Endodermal cell (in vitro differentiated cells): ENCODE measurements around the gene PHYKPL. TPM values are rescaled to one million over a fixed set of nuclear protein-coding genes. Genes with fewer than 3 reads are reported as not detected.

ENCODE experiments used
- DNase-seq: peaks from one replicate; pipeline ENCODE4 v3.0.0-alpha.2; 2017
- H3K27ac ChIP-seq: 2 replicates; pipeline ENCODE4 v1.5.1; 2013; ENCODE audit warnings: mild to moderate bottlenecking, low read depth, low read length, moderate library complexity
- H3K27me3 ChIP-seq: 2 replicates; pipeline ENCODE4 v1.6.1; 2013; ENCODE audit warnings: mild to moderate bottlenecking, low read length, moderate library complexity; ENCODE audit not compliant: insufficient read depth, control insufficient read depth, poor library complexity, severe bottlenecking
- H3K36me3 ChIP-seq: 2 replicates; pipeline ENCODE4 v1.7.0; 2013; ENCODE audit warnings: mild to moderate bottlenecking, low read length, moderate library complexity; ENCODE audit not compliant: control insufficient read depth, insufficient read depth
- H3K4me1 ChIP-seq: one replicate; pipeline ENCODE4 v1.7.0; 2013; ENCODE audit warnings: low read length; ENCODE audit not compliant: control insufficient read depth, insufficient read depth
- H3K4me3 ChIP-seq: 2 replicates; pipeline ENCODE4 v1.5.1; 2013; ENCODE audit warnings: mild to moderate bottlenecking, low read length, moderate library complexity
- H3K9ac ChIP-seq: 2 replicates; pipeline ENCODE4 v1.6.1; 2013; ENCODE audit warnings: mild to moderate bottlenecking, low read length, moderate library complexity; ENCODE audit not compliant: poor library complexity, severe bottlenecking; ENCODE audit errors: extremely low read depth
- H3K9me3 ChIP-seq: 2 replicates; pipeline ENCODE4 v1.6.1; 2013; ENCODE audit warnings: mild to moderate bottlenecking, low read length, moderate library complexity; ENCODE audit not compliant: control insufficient read depth
- H3K27ac Mint-ChIP-seq: 2 replicates; pipeline ENCODE4 v1.8.0; 2020; ENCODE audit warnings: mixed read lengths
- H3K27me3 Mint-ChIP-seq: 2 replicates; pipeline ENCODE4 v1.8.0; 2021; ENCODE audit warnings: mild to moderate bottlenecking, mixed read lengths; ENCODE audit not compliant: insufficient read depth
- H3K36me3 Mint-ChIP-seq: 2 replicates; pipeline ENCODE4 v1.8.0; 2020; ENCODE audit warnings: low read depth, mixed read lengths
- H3K4me1 Mint-ChIP-seq: 2 replicates; pipeline ENCODE4 v1.8.0; 2020; ENCODE audit warnings: mixed read lengths
- H3K4me3 Mint-ChIP-seq: 2 replicates; pipeline ENCODE4 v1.8.0; 2020; ENCODE audit warnings: mild to moderate bottlenecking, moderate library complexity, mixed read lengths
- H3K9me3 Mint-ChIP-seq: 2 replicates; pipeline ENCODE4 v1.8.0; 2020; ENCODE audit warnings: mild to moderate bottlenecking, mixed read lengths
- CTCF ChIP-seq: fragments of 200-600 bp; sonication (generic); conservative IDR thresholded peaks from 2 replicates; pipeline ENCODE4 v1.5.0; 2021; ENCODE audit warnings: antibody characterized with exemption, mild to moderate bottlenecking
- WGBS, 2 experiments: methylation state at CpG; one replicate each; pipeline versions ENCODE4 v1.1.5 to v1.1.7; 2013; ENCODE audit warnings: missing lambda C conversion rate in 2 of 2, mixed read lengths in 1 of 2; ENCODE audit not compliant: insufficient coverage in 1 of 2, insufficient read length in 1 of 2; 5-methylcytosine and 5-hydroxymethylcytosine counted together
- total RNA-seq, 2 donors: library from RNA; stranded (reverse); fragmentation: NEBNext Ultra II Directional in 1 of 2; extraction: Animal tissue kit (Norgen Biotek cat#: 25700) in 1 of 2; gene quantifications; 2 replicates in 1 of 2; 3 replicates in 1 of 2; pipeline ENCODE4 v1.2.1, GENCODE V29; 2021

Gene PHYKPL
- total RNA-seq, 2 donors from 2014 or later, result 59.9 to 82.5 TPM

GRCh38 chr5:178186427-178186826 lies 46.2 kb downstream of the PHYKPL start:
- Mint-ChIP-seq H3K36me3 (no peaks in the 10 kb centered on the region), H3K9me3 (peaks cover 6% of the 10 kb centered on the region), H3K27ac (no peak overlapping the region), H3K4me1 (peaks cover 8% of the 10 kb centered on the region), H3K27me3 (no peaks in the 10 kb centered on the region), H3K4me3 (no peak overlapping the region)
- Histone ChIP-seq H3K36me3 (no peaks in the 10 kb centered on the region), H3K4me3 (no peak overlapping the region), H3K9me3 (no peaks in the 10 kb centered on the region), H3K27ac (no peak overlapping the region), H3K27me3 (no peaks in the 10 kb centered on the region), H3K4me1 (no peaks in the 10 kb centered on the region), H3K9ac (no peak overlapping the region)
- no peak for DNase-seq
- 91 to 95% methylated on average over 6 of the region's 6 CpGs for WGBS, 2 experiments
- TF ChIP-seq CTCF, result no peak

DNA sequence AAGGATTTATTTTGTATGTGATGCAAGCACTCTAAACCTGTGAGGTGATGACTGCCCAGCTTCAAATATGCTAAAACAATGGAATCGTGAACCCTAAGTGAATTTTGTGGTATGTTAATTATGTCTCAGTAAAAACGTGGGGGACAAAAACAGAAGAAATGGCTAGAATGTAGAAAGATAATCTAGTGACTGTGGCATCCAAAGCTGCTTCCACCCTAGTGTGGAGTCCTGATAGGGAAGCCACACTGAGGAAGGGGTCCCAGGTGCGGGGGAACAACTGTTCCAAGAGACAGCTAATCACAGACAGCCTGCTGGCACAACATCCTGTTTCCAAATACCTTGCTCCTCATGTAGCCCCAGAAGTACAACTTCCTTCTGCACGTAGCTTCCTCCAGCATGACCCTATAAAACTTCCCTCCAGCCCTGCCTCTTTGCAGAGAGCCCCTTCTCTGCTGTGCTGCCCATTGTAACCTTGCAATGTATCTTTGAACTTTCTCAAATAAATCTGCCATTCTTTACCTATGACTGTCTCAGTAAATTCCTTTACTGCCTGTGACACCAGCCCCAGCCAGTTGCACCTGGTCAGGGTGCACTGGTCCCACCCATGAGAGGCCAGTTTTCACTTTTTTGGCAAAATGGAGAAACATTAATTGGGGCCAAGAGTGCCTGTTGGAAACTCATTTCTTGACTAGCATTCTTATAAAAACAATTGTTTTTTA lies 50.3 kb downstream of the PHYKPL start:
- no peaks in the 10 kb centered on the region for H3K9me3 ChIP-seq
- H3K27ac Mint-ChIP-seq, result peak overlapping the region; percentile 70
- WGBS, 2 experiments, result 60 to 63% methylated on average over 2 to 4 of the region's 4 CpGs
- H3K27me3 ChIP-seq, result no peaks in the 10 kb centered on the region
- no peaks in the 10 kb centered on the region for H3K27me3 Mint-ChIP-seq
- H3K27ac ChIP-seq, result no peak overlapping the region
- no peak overlapping the region for H3K4me3 Mint-ChIP-seq
- H3K9ac ChIP-seq, result no peak overlapping the region
- H3K4me3 ChIP-seq, result no peak overlapping the region
- peak; percentile 63 for DNase-seq
- H3K4me1 ChIP-seq, result no peaks in the 10 kb centered on the region
- H3K36me3 Mint-ChIP-seq, result peaks cover 2% of the 10 kb centered on the region
- H3K9me3 Mint-ChIP-seq, result peaks cover 9% of the 10 kb centered on the region
- peaks cover 27% of the 10 kb centered on the region for H3K4me1 Mint-ChIP-seq
- H3K36me3 ChIP-seq, result no peaks in the 10 kb centered on the region
- no peak for TF ChIP-seq CTCF

- peak overlapping the region; percentile 5 for H3K4me3 Mint-ChIP-seq
These were observed 52.3 kb downstream of the PHYKPL start for GRCh38 chr5:178180141-178180863.

More at GRCh38 chr5:178180141-178180863, 52.3 kb downstream of the PHYKPL start:
- Histone ChIP-seq H3K27me3 (no peaks in the 10 kb centered on the region), H3K9ac (no peak overlapping the region), H3K4me3 (no peak overlapping the region), H3K36me3 (no peaks in the 10 kb centered on the region), H3K9me3 (no peaks in the 10 kb centered on the region), H3K4me1 (no peaks in the 10 kb centered on the region), H3K27ac (no peak overlapping the region)
- 31 to 40% methylated on average over 5 to 7 of the region's 9 CpGs for WGBS, 2 experiments
- peaks cover 9% of the 10 kb centered on the region for H3K9me3 Mint-ChIP-seq
- H3K27me3 Mint-ChIP-seq, result no peaks in the 10 kb centered on the region
- TF ChIP-seq CTCF, result no peak
- peak overlapping the region; percentile 93 for H3K27ac Mint-ChIP-seq
- peaks cover 27% of the 10 kb centered on the region for H3K4me1 Mint-ChIP-seq
- H3K36me3 Mint-ChIP-seq, result peaks cover 2% of the 10 kb centered on the region
- DNase-seq, result peak; percentile 96
